ENCODE results near the gene TRABD2B. TPM values are rescaled to one million over a fixed set of nuclear protein-coding genes. Genes with fewer than 3 reads are reported as not detected.

The TRABD2B gene
- total and polyA plus RNA-seq, 11 donors = 0.31 to 1.1 (median 0.80) TPM

DNA sequence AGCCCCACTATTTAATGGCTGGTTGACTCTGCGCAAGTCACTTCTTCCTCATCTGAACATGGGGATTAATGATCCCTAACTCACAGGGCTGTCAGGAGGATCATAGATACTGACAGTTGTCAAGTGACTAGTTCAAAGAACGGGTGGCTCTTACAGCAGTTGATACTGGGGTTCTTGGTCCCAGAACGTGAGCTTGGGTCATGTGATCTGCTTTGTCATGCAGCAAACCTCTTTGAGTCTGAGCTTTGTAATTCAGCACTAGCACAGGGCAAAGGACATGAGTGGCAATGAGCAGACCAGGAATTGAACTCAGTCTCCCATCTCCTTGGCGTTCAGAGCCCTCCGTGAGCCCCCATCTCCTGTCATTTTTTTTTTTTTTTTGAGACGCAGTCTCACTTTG, 64.4 kb downstream of the TRABD2B start:
- WGBS, 4 donors = 78 to 84% (median 80%) methylated on average over 6 of the region's 6 CpGs
- TF ChIP-seq POLR2A (IDR thresholded peaks at IDR 0.05) = no peak
- TF ChIP-seq, protein P1, sequence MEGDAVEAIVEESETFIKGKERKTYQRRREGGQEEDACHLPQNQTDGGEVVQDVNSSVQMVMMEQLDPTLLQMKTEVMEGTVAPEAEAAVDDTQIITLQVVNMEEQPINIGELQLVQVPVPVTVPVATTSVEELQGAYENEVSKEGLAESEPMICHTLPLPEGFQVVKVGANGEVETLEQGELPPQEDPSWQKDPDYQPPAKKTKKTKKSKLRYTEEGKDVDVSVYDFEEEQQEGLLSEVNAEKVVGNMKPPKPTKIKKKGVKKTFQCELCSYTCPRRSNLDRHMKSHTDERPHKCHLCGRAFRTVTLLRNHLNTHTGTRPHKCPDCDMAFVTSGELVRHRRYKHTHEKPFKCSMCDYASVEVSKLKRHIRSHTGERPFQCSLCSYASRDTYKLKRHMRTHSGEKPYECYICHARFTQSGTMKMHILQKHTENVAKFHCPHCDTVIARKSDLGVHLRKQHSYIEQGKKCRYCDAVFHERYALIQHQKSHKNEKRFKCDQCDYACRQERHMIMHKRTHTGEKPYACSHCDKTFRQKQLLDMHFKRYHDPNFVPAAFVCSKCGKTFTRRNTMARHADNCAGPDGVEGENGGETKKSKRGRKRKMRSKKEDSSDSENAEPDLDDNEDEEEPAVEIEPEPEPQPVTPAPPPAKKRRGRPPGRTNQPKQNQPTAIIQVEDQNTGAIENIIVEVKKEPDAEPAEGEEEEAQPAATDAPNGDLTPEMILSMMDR (IDR thresholded peaks at IDR 0.05) = no peak
- Histone ChIP-seq H3K9me3 (no peaks in the 10 kb centered on the region), H3K27me3 (no peaks in the 10 kb centered on the region), H3K36me3 (no peaks in the 10 kb centered on the region), H3K27ac (no peak overlapping the region), H3K4me3 (no peak overlapping the region), H3K4me1 (peaks cover 0 to 23% (median 2%) of the 10 kb centered on the region in 12 donors)
- intact Hi-C loops (cut with DNase I) = loop anchor here in 2 of 10 donors (5.0 to 10.0 kb wide), 3 partner anchors 150 to 195 kb away; no protein-coding TSS in a partner anchor
- DNase-seq (no peak), ATAC-seq (no peak)

- 43 to 73% (median 64%) methylated on average over 3 to 5 of the region's 5 CpGs for WGBS, 4 donors
- no peak for TF ChIP-seq POLR2A (IDR thresholded peaks at IDR 0.05)
- TF ChIP-seq, protein P1 (IDR thresholded peaks at IDR 0.05) = no peak
- H3K36me3 ChIP-seq = no peaks in the 10 kb centered on the region
- DNase-seq (no peak), ATAC-seq (no peak)
- no peaks in the 10 kb centered on the region for H3K9me3 ChIP-seq
- no peak overlapping the region for H3K4me3 ChIP-seq
- H3K4me1 ChIP-seq = peaks cover 0 to 23% (median 2%) of the 10 kb centered on the region in 12 donors
- no peaks in the 10 kb centered on the region for H3K27me3 ChIP-seq
- intact Hi-C loops (cut with DNase I) = loop anchor here in 2 of 10 donors (5.0 to 10.0 kb wide), 3 partner anchors 149 to 194 kb away; no protein-coding TSS in a partner anchor
- no peak overlapping the region for H3K27ac ChIP-seq
These were observed 65.8 kb downstream of the TRABD2B start for GRCh38 chr1:47931395-47931794.

DNA sequence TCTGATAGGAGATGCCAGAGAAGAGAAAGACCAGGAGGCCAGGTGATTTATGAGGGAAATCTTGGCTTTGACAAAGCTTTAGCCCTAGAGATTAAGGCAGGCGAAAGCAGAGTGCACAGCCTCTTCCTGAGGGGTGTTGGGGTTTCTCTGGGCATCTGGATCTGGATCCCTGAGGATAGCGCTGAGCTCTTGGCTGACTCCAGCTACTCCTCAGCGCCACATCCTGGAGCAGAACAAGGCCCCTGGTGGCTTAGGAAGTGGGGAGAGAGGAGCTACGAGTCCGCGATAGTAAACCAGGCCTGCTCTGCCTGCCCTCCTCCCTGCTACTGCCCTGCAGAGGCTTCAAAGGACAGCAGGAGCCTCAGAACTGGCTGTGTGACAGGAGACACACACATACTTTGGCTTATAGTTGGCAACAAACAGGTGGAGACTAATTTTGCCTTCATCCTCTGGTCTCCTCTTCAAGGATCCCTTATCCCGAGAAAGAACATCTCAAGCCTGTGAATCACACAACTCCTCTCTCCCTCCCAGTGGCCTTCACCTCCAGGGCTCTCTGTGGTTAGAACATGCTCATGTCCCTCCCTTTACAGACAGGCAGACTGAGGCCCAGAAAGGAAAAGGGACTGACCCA, 66.9 kb downstream of the TRABD2B start:
- WGBS, 4 donors = 70 to 80% (median 76%) methylated on average over 7 of the region's 7 CpGs
- Histone ChIP-seq H3K4me3 (no peak overlapping the region), H3K4me1 (peaks cover 0 to 19% (median 2%) of the 10 kb centered on the region in 12 donors), H3K36me3 (no peaks in the 10 kb centered on the region), H3K9me3 (no peaks in the 10 kb centered on the region), H3K27me3 (no peaks in the 10 kb centered on the region), H3K27ac (no peak overlapping the region)
- no peak for DNase-seq
- no peak for ATAC-seq
- TF ChIP-seq, protein P1 (IDR thresholded peaks at IDR 0.05) = no peak
- no peak for TF ChIP-seq POLR2A (IDR thresholded peaks at IDR 0.05)
- intact Hi-C loops (cut with DNase I) = loop anchor here in 2 of 10 donors (5.0 to 10.0 kb wide), 3 partner anchors 148 to 193 kb away; no protein-coding TSS in a partner anchor

DNA sequence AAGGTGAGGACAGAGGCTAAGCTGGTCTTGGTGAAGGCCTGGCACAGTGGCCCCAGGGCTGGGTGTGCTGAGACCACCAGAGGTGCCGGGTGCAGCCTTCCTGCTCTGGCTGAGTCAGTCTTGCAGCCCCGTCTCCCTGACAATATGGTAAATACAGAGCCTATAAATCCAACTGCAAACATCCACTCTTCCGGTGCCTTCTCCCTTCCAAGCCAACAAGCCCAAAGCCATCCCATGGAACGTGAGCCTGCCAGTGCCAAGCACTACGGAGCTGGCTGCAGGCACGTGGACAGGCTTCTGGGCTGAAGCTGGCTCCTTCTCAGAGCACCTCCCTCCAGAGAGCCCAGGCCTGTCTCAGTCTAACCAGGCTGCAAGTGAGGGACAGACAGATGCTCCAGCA, 70.0 kb downstream of the TRABD2B start:
- H3K4me1 ChIP-seq = no peaks in the 10 kb centered on the region
- H3K36me3 ChIP-seq = no peaks in the 10 kb centered on the region
- TF ChIP-seq, protein P1 (IDR thresholded peaks at IDR 0.05) = no peak
- TF ChIP-seq POLR2A (IDR thresholded peaks at IDR 0.05) = no peak
- no peak overlapping the region for H3K27ac ChIP-seq
- H3K9me3 ChIP-seq = no peaks in the 10 kb centered on the region
- ATAC-seq (peak in 1 of 4 donors; percentile 34), DNase-seq (no peak)
- 72 to 89% (median 87%) methylated on average over 5 to 6 of the region's 6 CpGs for WGBS, 4 donors
- no peaks in the 10 kb centered on the region for H3K27me3 ChIP-seq
- H3K4me3 ChIP-seq = no peak overlapping the region
- intact Hi-C loops (cut with DNase I) = no loop called here
